GM18867 (cell line): Measurements from ENCODE around the gene NBL1.

ENCODE experiments used
- ATAC-seq: cut with Tn5 transposase; IDR thresholded peaks from one replicate; pipeline ENCODE4 v1.9.1; 2021; ENCODE audit warnings: mild to moderate bottlenecking, moderate library complexity; ENCODE audit not compliant: unreplicated experiment

Gene NBL1

GRCh38 chr1:19665496-19666465 lies 21.7 kb downstream of the NBL1 start:
- ATAC-seq = no peak

- ATAC-seq = no peak
These were observed 24.8 kb downstream of the NBL1 start for GRCh38 chr1:19668888-19669287.

GRCh38 chr1:19670787-19671186 lies 26.7 kb downstream of the NBL1 start:
- ATAC-seq = no peak

- ATAC-seq = no peak
These were observed 28.1 kb downstream of the NBL1 start for GRCh38 chr1:19672237-19672636.

- no peak for ATAC-seq
These were observed 31.7 kb downstream of the NBL1 start for GRCh38 chr1:19675797-19676196.

- no peak for ATAC-seq
These were observed 32.4 kb downstream of the NBL1 start for GRCh38 chr1:19676438-19676922.

GRCh38 chr1:19678493-19678892 lies 34.4 kb downstream of the NBL1 start:
- ATAC-seq = no peak

GRCh38 chr1:19678931-19679453 lies 34.9 kb downstream of the NBL1 start:
- ATAC-seq = no peak

GRCh38 chr1:19679691-19680090 lies 35.6 kb downstream of the NBL1 start:
- no peak for ATAC-seq

GRCh38 chr1:19680644-19681043 lies 36.5 kb downstream of the NBL1 start:
- no peak for ATAC-seq

GRCh38 chr1:19682257-19682656 lies 38.1 kb downstream of the NBL1 start:
- no peak for ATAC-seq

GRCh38 chr1:19682901-19683300 lies 38.8 kb downstream of the NBL1 start:
- ATAC-seq = no peak

- ATAC-seq = no peak
These were observed 39.2 kb downstream of the NBL1 start for GRCh38 chr1:19683351-19683750.

- ATAC-seq = no peak
These were observed 40.6 kb downstream of the NBL1 start for GRCh38 chr1:19684677-19685076.

GRCh38 chr1:19685994-19686393 lies 41.9 kb downstream of the NBL1 start:
- no peak for ATAC-seq

- no peak for ATAC-seq
These were observed 43.3 kb downstream of the NBL1 start for GRCh38 chr1:19687414-19687813.

- no peak for ATAC-seq
These were observed 44.1 kb downstream of the NBL1 start for GRCh38 chr1:19688041-19688842.

- no peak for ATAC-seq
These were observed 45.1 kb downstream of the NBL1 start for GRCh38 chr1:19689085-19689757.

- ATAC-seq = no peak
These were observed 45.7 kb downstream of the NBL1 start for GRCh38 chr1:19689856-19690255.

- no peak for ATAC-seq
These were observed 46.2 kb downstream of the NBL1 start for GRCh38 chr1:19690342-19690741.

- no peak for ATAC-seq
These were observed 50.2 kb downstream of the NBL1 start for GRCh38 chr1:19694298-19694697.
